Omental fat pad (tissue), 4 donors: ENCODE results near the gene TRIO. TPM values are rescaled to one million over a fixed set of nuclear protein-coding genes. Genes with fewer than 3 reads are reported as not detected.

Source experiments
- ATAC-seq: fragments of 150-250 bp; one replicate; pipeline ENCODE4 v1.9.1; 2016; ENCODE audit warnings: mild to moderate bottlenecking, moderate library complexity; ENCODE audit not compliant: low FRiP score
- DNase-seq: peaks from one replicate; pipeline ENCODE4 v3.0.0-alpha.2; 2019; ENCODE audit warnings: low spot score
- CTCF ChIP-seq, 3 donors: fragments of 450-650 bp; IDR thresholded peaks; one replicate each; pipeline ENCODE4 v1.5.1; 2016 to 2017; ENCODE audit warnings: antibody characterized with exemption in 3 of 3, mild to moderate bottlenecking in 3 of 3, moderate library complexity in 2 of 3
- total RNA-seq, 4 donors: library from RNA; depleted of rRNA; stranded (reverse); fragments of >200 nt; gene quantifications; one replicate each; pipeline ENCODE4 v1.1.0, GENCODE V29; 2016

Gene TRIO
- total RNA-seq, 4 donors from 2014 or later, result 125 to 370 (median 193) TPM

- no peak for DNase-seq
- no peak for ATAC-seq
- TF ChIP-seq CTCF (IDR thresholded peaks at IDR 0.05), result no peak
Measured at GRCh38 chr5:14396737-14397136, 253.6 kb downstream of the TRIO start.

- peak; percentile 78 for ATAC-seq
- TF ChIP-seq CTCF (IDR thresholded peaks at IDR 0.05), result no peak
- DNase-seq, result no peak
Measured at GRCh38 chr5:14397717-14398116, 254.6 kb downstream of the TRIO start.

GRCh38 chr5:14399054-14399692 lies 256.0 kb downstream of the TRIO start:
- no peak for TF ChIP-seq CTCF (IDR thresholded peaks at IDR 0.05)
- peak; percentile 38 for ATAC-seq
- no peak for DNase-seq

GRCh38 chr5:14400085-14400484 lies 256.9 kb downstream of the TRIO start:
- no peak for DNase-seq
- no peak for TF ChIP-seq CTCF (IDR thresholded peaks at IDR 0.05)
- no peak for ATAC-seq

GRCh38 chr5:14400611-14401010 lies 257.5 kb downstream of the TRIO start:
- no peak for ATAC-seq
- no peak for DNase-seq
- no peak for TF ChIP-seq CTCF (IDR thresholded peaks at IDR 0.05)

- TF ChIP-seq CTCF (IDR thresholded peaks at IDR 0.05), result no peak
- no peak for DNase-seq
- no peak for ATAC-seq
Measured at GRCh38 chr5:14401639-14402038, 258.5 kb downstream of the TRIO start.

GRCh38 chr5:14402424-14402823 lies 259.3 kb downstream of the TRIO start:
- ATAC-seq (no peak), DNase-seq (no peak)
- no peak for TF ChIP-seq CTCF (IDR thresholded peaks at IDR 0.05)
